Measurements from ENCODE around the gene MAX.

DNA sequence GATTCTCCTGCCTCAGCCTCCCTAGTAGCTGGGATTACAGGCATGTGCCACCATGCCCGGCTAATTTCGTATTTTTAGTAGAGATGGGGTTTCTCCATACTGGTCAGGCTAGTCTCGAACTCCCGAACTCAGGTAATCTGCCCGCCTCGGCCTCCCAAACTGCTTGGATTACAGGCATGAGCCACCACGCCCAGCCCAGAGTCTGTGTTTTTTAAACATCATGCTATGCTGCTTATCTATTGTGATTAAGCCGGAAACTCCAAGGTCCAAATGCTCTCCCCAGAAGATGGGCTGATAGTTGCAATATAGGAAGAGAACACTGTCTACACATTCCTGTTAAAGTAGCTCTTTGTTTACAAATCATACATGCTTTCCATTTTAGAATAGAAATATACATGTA lies 30.5 kb upstream of the MAX start:
- TF ChIP-seq, protein P1, sequence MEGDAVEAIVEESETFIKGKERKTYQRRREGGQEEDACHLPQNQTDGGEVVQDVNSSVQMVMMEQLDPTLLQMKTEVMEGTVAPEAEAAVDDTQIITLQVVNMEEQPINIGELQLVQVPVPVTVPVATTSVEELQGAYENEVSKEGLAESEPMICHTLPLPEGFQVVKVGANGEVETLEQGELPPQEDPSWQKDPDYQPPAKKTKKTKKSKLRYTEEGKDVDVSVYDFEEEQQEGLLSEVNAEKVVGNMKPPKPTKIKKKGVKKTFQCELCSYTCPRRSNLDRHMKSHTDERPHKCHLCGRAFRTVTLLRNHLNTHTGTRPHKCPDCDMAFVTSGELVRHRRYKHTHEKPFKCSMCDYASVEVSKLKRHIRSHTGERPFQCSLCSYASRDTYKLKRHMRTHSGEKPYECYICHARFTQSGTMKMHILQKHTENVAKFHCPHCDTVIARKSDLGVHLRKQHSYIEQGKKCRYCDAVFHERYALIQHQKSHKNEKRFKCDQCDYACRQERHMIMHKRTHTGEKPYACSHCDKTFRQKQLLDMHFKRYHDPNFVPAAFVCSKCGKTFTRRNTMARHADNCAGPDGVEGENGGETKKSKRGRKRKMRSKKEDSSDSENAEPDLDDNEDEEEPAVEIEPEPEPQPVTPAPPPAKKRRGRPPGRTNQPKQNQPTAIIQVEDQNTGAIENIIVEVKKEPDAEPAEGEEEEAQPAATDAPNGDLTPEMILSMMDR (IDR thresholded peaks at IDR 0.05): no peak
- TF ChIP-seq REST (IDR thresholded peaks at IDR 0.05; ENCODE audit: insufficient read depth in 1 of 2, low read depth in 2 of 2, low read length in 1 of 2) (no peak), POLR2AphosphoS5 (IDR thresholded peaks at IDR 0.05; ENCODE audit: low read depth, low read length) (no peak), TCF7L2 (IDR thresholded peaks at IDR 0.05; ENCODE audit: low read depth, low read length) (no peak), SIN3A (IDR thresholded peaks at IDR 0.05; ENCODE audit: borderline replicate concordance, insufficient read depth, low read depth, low read length) (no peak)
